Right renal pelvis (tissue), 4 donors: Measurements from ENCODE around the gene CNPY2. TPM values are rescaled to one million over a fixed set of nuclear protein-coding genes. Genes with fewer than 3 reads are reported as not detected.
"Not testable (repeated sequence)": the region's sequence is repeated elsewhere in the genome, so short reads cannot be mapped to it uniquely, and the experiment has no call there.

ENCODE experiments used
- DNase-seq, 4 donors: peaks; one replicate each; pipeline ENCODE4 v3.0.0-alpha.2; 2013; ENCODE audit warnings: low read depth in 4 of 4, low spot score in 3 of 4, missing footprints in 1 of 4
- polyA plus RNA-seq, 4 donors: library from polyadenylated mRNA; unstranded; fragments of 120-200 nt; gene quantifications; one replicate each; pipeline ENCODE4 v1.2.1, GENCODE V29; 2013; ENCODE audit not compliant: insufficient read length in 4 of 4

Gene CNPY2
- polyA plus RNA-seq, 4 donors = 145 to 167 (median 153) TPM

DNA sequence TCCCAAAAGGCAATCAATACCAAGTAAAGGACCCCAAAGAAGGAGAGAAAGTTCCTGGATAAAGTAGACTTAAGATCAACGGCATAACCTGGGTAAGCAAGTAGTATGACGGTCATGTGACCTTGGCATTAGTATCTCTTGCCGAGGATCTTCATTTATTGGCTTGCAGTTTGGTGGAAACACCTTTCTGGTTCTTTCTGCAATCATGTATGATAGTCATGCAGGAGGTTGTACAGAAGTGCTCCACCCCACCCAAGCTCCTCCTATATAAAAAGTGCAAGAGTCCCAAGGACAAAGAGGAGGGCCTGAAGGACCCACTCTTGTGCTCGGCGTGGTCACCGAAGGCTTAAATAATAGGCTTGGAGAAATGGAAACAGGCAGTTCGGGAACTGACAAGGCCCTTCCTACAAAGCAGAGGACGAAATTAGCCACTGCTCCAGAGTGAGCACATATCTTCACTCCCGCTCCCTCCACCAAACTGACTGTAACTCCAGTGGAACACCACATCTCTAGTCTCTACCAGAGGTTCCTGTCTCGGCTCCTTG is 16.4 kb downstream of the CNPY2 start:
- no peak for DNase-seq

- DNase-seq = no peak
These were observed 17.0 kb downstream of the CNPY2 start for GRCh38 chr12:56298828-56299227.

DNA sequence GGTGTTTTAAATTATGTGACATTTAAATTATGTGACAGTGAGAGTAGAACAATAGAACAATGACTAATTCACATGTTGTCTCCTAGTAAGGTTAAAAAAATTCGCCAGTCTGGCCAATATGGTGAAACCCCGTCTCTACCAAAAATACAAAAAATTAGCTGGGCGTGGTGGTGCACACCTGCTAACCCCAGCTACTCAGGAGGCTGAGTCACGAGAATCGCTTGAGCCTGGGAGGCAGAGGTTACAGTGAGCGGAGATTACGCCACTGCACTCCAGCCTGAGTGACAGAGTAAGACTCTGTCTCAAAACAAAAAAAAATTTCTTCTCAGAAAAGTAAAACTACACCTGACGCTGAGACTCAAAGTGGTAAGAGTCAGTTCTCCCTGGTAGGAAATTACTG is 18.4 kb downstream of the CNPY2 start:
- no peak for DNase-seq

GRCh38 chr12:56296295-56296694 is 19.5 kb downstream of the CNPY2 start:
- no peak for DNase-seq

GRCh38 chr12:56293795-56294194 is 22.0 kb downstream of the CNPY2 start:
- DNase-seq = no peak

DNA sequence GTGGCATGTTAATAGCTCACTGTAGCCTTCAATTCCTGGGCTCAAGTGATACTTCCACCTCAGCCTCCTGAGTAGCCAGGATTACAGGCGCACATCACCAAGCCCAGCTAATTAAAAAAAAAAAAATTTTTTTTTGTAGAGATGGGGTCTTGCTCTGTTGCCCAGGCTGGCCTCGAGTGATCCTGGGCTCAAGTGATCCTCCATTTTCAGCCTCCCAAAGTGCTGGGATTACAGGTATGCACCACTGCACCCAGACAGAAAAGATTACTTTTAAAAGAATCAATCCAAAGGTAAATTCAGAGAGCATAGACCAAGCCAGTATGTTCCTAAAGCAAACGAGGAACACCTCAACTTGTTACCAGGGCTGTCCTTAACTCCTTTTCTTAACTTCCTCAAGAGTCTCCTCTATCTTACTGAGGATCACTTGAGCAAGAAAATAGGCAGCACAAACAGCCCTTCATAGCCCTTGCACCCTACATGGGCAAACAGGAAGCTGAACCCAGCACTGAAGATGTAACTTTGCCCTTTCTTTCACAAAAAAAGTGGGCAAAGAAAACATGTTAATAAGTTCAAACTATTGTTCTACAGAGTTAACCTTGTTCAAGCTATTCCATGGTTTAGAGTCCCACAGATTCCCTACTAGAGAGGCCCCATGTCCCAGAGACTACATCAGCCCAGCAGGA is 26.9 kb downstream of the CNPY2 start:
- no peak for DNase-seq

- no peak for DNase-seq
These were observed 29.6 kb downstream of the CNPY2 start for GRCh38 chr12:56286044-56286830.

- DNase-seq = not testable (repeated sequence)
These were observed 31.5 kb downstream of the CNPY2 start for GRCh38 chr12:56284263-56284662.

DNA sequence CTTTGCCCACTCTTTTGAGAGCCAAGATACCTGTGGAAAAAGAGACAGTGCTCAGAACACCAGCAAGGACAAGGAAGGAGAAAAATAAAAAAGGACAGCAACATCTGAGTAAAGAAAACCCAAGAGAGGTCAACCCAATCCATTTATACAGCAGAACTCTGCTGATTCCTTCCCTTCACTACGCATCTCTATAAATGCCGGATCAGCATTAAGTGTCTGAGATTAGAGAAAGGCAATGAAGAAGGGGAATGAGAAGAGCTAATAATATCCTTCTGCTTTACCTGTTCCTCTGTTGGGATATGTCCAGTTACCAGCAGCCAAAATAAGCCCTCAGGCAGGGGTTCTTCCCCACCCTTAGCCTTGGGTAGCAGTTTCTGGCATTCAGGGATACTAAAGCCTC is 33.2 kb downstream of the CNPY2 start:
- no peak for DNase-seq

- no peak for DNase-seq
These were observed 33.8 kb downstream of the CNPY2 start for GRCh38 chr12:56282030-56282429.

DNA sequence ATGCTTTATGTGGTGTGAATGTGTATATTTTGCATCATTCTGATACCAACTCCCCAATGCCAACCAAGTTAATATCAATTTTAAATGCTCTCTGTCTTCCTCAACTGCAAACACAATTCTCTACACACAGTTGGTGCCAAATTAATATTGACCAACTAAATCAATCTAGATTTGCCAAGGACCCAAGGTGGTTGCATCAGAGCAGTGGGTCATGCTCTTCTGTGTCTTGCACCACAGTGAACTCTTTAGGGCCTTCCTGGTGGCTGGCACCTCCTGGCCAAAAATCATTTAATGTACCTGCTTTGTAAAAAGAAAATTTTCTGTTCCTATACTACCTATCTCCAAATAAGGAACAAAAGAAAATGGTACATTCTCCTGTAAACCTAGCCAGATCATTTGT is 34.9 kb downstream of the CNPY2 start:
- DNase-seq = no peak

- no peak for DNase-seq
These were observed 36.9 kb downstream of the CNPY2 start for GRCh38 chr12:56278905-56279304.

- no peak for DNase-seq
These were observed 41.5 kb downstream of the CNPY2 start for GRCh38 chr12:56274299-56274698.

- DNase-seq = not testable (repeated sequence)
These were observed 43.3 kb downstream of the CNPY2 start for GRCh38 chr12:56272468-56272867.

- DNase-seq = no peak
These were observed 44.8 kb downstream of the CNPY2 start for GRCh38 chr12:56271031-56271430.

DNA sequence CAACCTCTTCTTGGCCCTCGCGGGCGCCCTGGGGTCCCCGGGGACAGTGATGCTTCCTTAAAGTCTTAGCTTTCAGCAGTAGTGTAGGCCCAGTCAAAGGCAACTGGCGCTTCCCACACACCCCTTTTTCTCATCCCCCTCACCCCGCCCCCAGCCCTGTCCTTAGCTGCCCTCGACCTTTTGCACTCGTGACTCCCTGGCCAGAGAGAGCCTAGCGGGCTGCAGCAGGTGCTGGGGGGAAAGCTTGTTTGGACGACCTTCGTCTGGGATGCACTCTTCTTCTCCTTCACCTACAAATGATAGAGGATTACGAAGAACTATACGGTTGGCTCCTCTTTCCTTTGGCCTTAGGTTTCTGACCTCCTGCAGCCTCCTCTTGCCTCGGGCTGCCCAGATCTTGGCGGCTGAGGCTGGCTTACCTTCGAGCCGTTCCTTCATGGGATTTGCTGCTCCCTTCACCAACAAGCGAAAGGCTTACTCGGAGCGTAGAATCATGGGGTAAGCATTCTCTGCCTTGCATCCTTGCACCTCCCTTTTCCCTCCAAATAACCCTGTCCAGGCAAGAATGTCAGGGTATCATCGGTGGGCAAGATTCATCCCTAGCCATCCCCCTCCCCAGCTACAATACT is 48.2 kb downstream of the CNPY2 start:
- DNase-seq = no peak

DNA sequence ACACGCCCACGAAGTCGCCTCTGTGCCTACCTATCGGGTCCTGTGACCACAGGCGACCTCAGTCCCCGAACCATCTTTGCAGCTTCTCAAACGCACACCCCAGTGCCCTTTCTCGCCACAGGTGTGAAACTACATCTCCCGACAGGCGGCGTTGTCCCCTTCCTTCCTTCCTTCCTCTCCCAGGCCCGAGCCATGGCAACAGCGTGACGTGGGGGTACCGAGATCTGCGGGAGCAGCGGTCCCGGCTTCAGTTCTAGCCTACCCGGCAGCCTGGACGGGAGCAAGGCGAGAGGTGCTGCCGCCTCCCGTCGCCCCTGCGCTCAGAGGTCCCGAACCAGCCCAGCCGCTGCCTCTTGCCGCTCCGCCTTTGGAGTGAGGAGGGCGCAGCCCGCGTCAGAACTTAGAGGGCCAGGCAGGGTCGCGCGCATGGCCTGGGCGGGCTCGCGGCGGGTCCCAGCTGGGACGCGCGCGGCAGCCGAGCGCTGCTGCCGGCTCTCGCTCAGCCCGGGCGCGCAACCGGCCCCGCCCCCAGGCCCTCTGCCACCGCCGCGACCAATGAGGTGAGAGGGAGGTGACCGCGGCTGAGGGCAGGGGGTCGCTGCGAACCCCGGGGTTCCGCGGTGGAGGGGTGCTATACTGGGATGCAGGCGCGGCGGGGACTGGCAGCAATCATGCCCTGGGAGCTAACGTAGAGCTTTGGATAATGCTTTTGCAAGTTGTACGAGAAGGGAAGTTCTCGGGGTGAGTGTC is 48.9 kb downstream of the CNPY2 start, which contains the start of gene COQ10A:
COQ10A (plus strand) TSS at position 250 of the 750 bp plus-strand sequence; CDS start at position 427, 177 bp downstream.
- peak; percentile 80 to 85 (median 83) for DNase-seq

GRCh38 chr12:56266068-56266692 is 49.6 kb downstream of the CNPY2 start:
- DNase-seq = not testable (repeated sequence)

- DNase-seq = not testable (repeated sequence)
These were observed 52.8 kb downstream of the CNPY2 start for GRCh38 chr12:56262955-56263354.
